Measurements from ENCODE around the gene ZNF148.

Gene ZNF148

DNA sequence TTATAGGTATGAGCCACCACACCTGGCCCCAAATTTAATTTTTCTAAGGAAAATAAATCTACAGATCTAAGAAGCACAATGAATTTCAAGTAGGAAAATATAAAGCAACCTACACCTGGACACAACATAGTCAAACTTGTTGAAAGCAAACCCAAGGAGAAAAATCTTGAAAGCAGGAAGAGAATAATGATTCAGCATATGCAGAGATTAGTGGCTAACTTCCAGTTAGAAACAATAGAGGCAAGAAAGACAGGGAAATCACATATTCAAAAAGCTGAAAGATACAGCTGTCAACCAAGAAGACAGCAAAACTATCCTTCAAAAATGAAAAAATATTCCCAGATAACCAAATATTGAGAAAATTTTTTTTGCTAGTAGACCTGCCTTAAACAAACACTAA is 49.4 kb downstream of the ZNF148 start:
- DNase-seq: no peak

GRCh38 chr3:125324341-125324740 is 50.8 kb downstream of the ZNF148 start:
- DNase-seq: no peak

DNA sequence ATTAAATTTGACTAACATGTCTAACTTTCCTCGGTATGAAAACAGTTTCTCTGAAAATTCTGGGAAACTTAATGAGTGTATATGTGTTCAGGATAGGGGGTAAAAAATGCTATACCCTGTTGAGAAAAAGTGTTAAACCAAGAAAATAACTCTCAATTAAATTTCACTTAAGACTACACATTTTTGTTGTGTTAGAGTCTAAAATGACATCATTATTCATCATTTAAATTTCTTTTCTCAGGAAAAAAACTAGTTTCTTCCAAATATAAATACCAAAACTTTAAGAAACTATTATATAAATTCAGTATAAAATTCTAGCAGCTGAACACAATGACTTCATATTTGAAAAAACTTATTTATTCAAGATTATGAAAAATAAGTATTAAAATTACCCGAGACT is 52.2 kb downstream of the ZNF148 start:
- DNase-seq: no peak

- no peak for DNase-seq
Measured at GRCh38 chr3:125322166-125322565, 53.0 kb downstream of the ZNF148 start.

DNA sequence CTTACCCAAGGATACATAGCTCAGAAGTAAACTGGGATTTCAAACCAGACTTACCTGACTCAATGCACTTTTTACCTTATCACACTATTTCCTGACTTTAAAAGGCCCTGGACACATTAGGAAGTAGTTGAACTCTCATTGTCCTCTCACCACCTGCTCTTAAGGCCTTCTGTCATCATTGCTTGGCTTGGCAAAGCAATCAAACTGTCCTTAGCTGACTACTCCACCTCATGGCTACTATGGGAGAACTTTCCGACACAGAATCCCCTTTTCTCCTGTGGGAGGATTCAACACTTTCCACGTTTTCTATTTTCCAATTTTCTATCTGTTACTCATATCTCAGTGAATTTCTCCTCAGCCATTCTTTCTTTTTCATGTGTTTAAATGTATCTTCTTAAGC is 55.4 kb downstream of the ZNF148 start:
- DNase-seq: no peak

DNA sequence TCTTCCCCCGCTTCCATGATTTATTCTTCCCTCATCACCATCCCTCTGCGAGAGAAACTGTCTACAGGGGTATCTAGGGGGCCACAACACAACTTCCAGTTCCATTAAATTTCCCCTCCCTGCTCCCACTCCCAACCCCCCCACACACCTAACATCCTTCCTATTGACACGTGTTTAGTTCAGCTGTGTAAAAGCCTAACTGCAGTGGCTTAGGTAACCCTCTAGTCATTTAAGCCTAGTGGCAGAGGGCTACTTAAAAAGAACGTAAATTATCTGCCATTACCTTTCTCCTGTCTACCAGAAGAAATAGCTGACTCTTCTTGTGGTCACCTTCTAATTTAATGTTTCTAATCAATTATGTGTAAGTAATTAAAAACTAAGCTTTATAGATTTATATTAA is 56.3 kb downstream of the ZNF148 start:
- no peak for DNase-seq

- no peak for DNase-seq
Measured at GRCh38 chr3:125318167-125318865, 56.8 kb downstream of the ZNF148 start.

GRCh38 chr3:125317761-125318160 is 57.4 kb downstream of the ZNF148 start:
- DNase-seq: no peak

- DNase-seq: no peak
Measured at GRCh38 chr3:125316949-125317348, 58.2 kb downstream of the ZNF148 start.

- DNase-seq: no peak
Measured at GRCh38 chr3:125316246-125316645, 58.9 kb downstream of the ZNF148 start.

DNA sequence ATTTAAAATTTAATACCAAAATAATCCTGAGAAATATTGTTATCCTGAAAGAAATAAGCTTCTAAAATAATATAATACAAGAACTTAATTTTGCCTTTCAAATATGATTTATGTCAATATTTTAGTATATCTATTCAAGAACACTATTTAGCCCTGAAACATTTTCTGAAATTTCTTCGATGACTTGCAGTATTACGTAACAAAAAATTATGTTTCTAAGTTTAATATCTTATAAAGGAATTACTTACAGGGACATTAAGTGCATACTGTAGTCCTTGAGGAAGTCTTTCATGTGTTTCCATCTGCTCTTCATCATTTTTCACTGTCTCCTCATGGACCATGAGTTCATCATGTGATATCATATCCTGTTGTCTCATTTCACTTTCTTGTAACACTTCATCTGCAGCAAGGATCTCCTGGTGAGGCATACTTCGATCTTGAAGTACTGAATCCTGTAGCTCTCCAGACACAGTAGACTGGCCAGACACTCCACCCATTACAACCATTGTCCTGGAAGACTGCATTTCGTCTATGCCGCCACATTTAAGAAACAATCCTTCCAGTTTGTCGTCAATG is 62.0 kb downstream of the ZNF148 start:
- no peak for DNase-seq

DNA sequence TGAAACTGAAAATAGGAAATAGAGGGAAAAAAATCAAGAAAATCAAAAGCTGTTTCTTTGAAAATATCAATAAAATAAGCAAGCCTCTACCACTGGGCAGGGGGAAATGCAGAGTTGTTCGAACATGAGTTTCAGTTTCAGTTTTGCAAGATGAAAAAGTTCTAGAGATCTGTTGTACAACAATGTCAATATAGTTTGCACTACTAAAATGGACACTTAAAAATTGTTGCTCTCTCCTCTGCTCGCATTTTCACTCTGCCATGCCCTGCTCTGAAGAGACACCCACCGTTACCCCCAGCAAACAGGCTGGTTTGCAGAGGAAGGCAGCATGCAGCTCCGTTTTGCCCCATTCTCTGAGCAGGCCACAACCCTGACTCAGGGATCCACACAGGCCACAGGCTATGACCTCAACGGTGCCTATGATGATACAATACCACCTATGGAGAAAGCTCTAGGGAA is 64.5 kb downstream of the ZNF148 start:
- DNase-seq: no peak

DNA sequence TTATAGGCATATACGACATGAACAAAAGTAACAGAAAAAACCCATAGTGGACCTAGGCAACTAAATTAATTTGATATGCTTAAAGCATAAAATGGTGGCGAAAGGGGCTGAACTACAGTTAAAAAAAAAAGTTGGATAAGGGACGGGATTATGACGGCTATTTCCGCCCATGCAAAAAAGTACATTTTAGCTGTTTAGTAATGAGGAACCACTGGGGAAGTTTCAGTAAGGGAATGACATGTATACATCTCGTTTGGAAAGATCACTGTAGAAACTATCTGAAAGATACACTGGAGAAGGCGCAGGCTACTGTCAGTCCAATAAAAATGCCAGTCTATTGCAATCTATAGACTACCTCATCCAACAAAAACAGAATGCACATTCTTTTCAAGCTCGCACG is 65.6 kb downstream of the ZNF148 start:
- DNase-seq: no peak

GRCh38 chr3:125306620-125307019 is 68.5 kb downstream of the ZNF148 start:
- DNase-seq: no peak

DNA sequence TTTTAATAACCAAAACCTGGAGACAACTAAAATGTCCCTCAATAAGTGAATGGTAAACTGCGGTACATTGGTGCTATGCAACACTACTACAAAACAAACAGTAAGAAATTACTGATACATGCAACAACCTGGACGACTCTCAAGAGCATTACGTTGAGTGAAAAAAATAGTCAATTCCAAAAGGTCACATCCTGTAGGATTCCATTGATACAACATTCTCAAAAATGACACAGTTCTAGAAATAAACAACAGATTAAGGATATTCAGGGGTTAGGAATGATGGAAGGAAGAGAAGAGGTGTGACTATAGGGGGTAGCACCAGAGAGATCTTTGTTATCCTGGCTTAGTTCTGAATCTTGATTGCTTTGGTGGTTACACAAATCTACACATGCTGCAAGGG is 72.2 kb downstream of the ZNF148 start:
- DNase-seq: no peak

GRCh38 chr3:125300416-125300815 is 74.7 kb downstream of the ZNF148 start:
- no peak for DNase-seq

- no peak for DNase-seq
Measured at GRCh38 chr3:125294411-125294810, 80.7 kb downstream of the ZNF148 start.

DNA sequence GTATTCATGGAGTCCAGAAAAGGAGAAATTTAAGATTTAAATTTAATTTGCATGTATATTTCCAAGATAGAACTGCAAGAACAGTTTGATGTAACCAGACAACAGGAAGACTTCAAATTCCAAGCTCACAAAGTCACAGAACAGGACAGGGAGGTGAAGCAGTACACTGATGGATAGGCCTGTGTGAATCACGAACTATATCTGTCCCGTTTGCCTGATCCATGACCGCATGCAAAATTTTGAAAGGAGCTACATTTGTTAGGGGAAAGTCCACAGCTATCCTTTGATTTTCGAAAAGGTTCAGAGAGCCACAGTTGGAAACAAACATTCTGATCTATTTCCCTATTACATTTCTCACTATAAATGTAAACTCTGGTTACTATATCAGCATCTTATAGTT is 83.1 kb downstream of the ZNF148 start:
- no peak for DNase-seq

GRCh38 chr3:125289429-125289981 is 85.6 kb downstream of the ZNF148 start:
- no peak for DNase-seq

GRCh38 chr3:125287248-125287647 is 87.9 kb downstream of the ZNF148 start:
- no peak for DNase-seq

DNA sequence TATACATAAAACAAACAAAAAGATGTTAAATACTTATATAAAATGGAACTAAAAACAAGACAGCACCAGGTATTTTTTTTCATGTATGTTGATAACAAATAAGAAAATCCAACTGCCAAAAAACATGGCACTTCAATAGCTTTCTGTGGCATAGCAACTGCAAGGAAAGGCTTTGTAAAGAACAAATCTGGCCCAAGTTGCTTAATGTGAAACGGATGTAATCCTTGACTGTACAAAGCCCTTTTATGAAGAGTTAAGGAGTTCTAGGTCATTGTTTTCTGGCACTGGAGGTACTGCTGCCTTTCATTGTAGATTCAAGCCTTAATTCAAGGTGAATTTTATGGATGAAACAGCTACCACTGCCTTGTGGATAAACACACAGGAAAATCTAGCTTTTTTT is 93.7 kb downstream of the ZNF148 start:
- no peak for DNase-seq

DNA sequence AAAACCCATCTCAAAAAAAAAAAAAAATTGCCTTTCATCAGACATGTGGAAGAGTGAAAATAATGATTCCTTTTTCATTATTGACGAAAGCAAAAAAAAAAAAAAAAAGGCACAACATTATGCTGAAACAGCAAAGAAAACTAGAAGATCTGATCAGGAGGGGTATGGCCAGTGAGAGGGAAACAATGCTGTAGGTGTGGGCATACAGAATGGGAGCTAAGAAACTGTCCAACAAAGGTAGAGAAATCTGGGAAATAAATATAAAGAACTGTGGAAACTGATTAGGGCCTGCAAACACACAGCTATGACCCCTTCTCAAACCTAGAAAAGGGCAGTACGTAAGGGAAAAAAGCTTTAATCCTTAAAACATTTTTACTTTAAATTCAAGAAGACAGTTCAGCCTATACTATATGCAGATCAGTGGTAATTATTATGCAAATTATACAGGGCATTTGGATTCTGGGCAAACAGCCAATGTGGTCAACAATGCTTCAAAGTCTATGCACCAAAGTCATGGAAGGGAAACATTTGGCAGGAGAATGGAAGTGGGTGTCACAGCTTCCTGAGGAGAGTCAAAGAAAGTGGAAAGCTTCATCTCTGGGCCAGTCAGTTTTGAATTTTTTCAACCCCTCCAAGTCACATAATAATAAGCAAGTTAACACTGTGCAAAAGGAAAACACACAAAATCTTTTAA is 94.3 kb downstream of the ZNF148 start:
- no peak for DNase-seq

- DNase-seq: no peak
Measured at GRCh38 chr3:125278155-125278554, 97.0 kb downstream of the ZNF148 start.

GRCh38 chr3:125271127-125271526 is 104.0 kb downstream of the ZNF148 start:
- no peak for DNase-seq
